KOPT-K1 (cell line): Measurements from ENCODE around the gene PLK4.
"Not testable (repeated sequence)": the region's sequence is repeated elsewhere in the genome, so short reads cannot be mapped to it uniquely, and the experiment has no call there.

Experiments used
- H3K27ac ChIP-seq: fragments of 200-600 bp; sonication (generic); 2 replicates; pipeline ENCODE4 v1.5.1; 2016; ENCODE audit warnings: antibody characterized with exemption, mild to moderate bottlenecking, low read depth, low read length; ENCODE audit not compliant: poor library complexity, severe bottlenecking
- H3K36me3 ChIP-seq: fragments of 200-600 bp; sonication (generic); 2 replicates; pipeline ENCODE4 v1.5.1; 2017; ENCODE audit warnings: antibody characterized with exemption, mild to moderate bottlenecking, low read length, moderate library complexity; ENCODE audit not compliant: insufficient read depth
- H3K9me3 ChIP-seq: fragments of 200-600 bp; sonication (generic); 2 replicates; pipeline ENCODE4 v1.5.1; 2017; ENCODE audit warnings: antibody characterized with exemption, low read length, mild to moderate bottlenecking; ENCODE audit not compliant: insufficient read depth, poor library complexity, severe bottlenecking

The PLK4 gene

GRCh38 chr4:127875791-127876190, 4.9 kb upstream of the PLK4 start:
- Histone ChIP-seq H3K9me3 (no peaks in the 10 kb centered on the region), H3K36me3 (no peaks in the 10 kb centered on the region), H3K27ac (no peak overlapping the region)

DNA sequence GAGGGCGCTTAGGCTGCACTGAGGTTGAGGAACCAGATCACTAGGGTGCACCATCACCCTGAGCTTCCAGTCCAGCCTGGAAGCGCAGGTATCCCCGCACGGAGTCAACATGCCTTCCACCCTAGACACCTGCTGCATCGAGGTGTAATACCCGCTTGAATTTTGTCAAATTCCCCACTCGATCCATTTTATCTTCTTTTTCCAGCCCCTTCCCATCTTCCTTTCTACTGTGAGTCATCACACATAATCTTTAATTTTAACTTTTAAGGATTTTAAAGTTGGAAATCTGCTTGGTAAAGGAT, 821 bp downstream of the PLK4 start:
- Histone ChIP-seq H3K27ac (peak overlapping the region; percentile 97), H3K9me3 (no peaks in the 10 kb centered on the region), H3K36me3 (peaks cover 50% of the 10 kb centered on the region)

- Histone ChIP-seq H3K36me3 (peaks cover 100% of the 10 kb centered on the region), H3K9me3 (no peaks in the 10 kb centered on the region), H3K27ac (no peak overlapping the region)
Measured at GRCh38 chr4:127888559-127888958, 7.9 kb downstream of the PLK4 start.

GRCh38 chr4:127889903-127890302, 9.2 kb downstream of the PLK4 start:
- Histone ChIP-seq H3K36me3 (peaks cover 100% of the 10 kb centered on the region), H3K27ac (no peak overlapping the region), H3K9me3 (no peaks in the 10 kb centered on the region)

DNA sequence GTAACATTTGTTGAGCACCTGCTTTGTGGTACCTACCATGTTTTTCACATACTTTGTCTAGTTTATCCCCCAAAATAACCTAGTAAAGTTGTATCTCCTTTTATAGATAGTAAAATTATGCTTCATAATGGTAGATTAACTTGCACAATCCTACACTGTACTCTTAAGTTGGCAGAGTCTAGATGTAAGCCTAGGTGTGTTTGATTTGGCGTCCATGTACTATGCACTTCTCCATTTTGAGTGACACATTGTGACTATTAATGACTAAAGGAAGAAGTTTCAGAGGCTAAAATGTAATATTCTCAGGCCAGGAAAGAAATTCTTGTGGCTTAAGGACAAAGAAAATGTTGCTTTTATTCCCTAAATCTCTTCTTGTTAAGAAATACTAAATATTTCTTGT, 15.4 kb downstream of the PLK4 start:
- Histone ChIP-seq H3K9me3 (peaks cover 9% of the 10 kb centered on the region), H3K36me3 (peaks cover 89% of the 10 kb centered on the region), H3K27ac (no peak overlapping the region)

GRCh38 chr4:127896528-127896927, 15.8 kb downstream of the PLK4 start:
- no peak overlapping the region for H3K27ac ChIP-seq
- peaks cover 85% of the 10 kb centered on the region for H3K36me3 ChIP-seq
- H3K9me3 ChIP-seq, result peaks cover 9% of the 10 kb centered on the region

DNA sequence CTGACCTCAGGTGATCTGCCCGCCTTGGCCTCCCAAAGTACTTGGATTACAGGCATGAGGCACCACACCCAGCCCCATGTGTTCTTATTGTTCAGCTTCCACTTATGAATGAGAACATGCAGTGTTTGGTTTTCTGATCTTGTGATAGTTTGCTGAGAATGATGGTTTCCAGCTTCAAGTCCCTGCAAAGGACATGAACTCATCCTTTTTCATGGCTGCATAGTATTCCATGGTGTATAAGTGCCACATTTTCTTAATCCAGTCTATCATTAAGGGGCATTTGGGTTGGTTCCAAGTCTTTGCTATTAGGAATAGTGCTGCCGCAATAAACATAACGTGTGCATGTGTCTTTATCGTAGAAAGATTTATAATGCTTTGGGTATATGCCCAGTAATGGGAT, 19.0 kb downstream of the PLK4 start:
- H3K36me3 ChIP-seq, result peaks cover 53% of the 10 kb centered on the region

GRCh38 chr4:127905029-127905428, 24.3 kb downstream of the PLK4 start:
- peaks cover 8% of the 10 kb centered on the region for H3K9me3 ChIP-seq
- H3K36me3 ChIP-seq, result 0 out of 2 replicates have a peak, but pooled peaks cover under 1% of the 10 kb centered on the region
- H3K27ac ChIP-seq, result no peak overlapping the region

More for the DNA sequence above, 19.0 kb downstream of the PLK4 start:
- not testable (repeated sequence) for H3K27ac ChIP-seq
- peaks cover 13% of the 10 kb centered on the region for H3K9me3 ChIP-seq

GRCh38 chr4:127916512-127916911, 35.8 kb downstream of the PLK4 start:
- peaks cover 40% of the 10 kb centered on the region for H3K36me3 ChIP-seq
- no peak overlapping the region for H3K27ac ChIP-seq
- H3K9me3 ChIP-seq, result no peaks in the 10 kb centered on the region

DNA sequence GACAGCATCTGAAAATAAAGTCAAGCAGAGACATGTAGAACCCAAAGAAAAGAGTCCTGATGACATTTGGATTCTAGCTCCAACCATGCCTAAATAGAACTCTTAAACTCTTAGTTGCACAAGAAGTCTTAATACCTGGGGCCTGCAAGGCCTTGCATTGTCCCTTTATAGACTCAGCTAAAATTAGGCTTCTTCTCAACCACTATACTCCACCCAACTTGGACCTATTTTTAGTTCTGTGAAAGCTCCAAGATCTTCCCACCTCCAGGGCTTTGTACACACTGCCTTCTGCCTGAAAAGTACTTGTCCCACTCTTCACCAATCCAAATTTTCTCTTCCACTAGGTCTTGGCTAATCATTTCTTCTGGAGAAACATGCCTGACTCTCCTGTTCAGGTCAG, 36.5 kb downstream of the PLK4 start:
- Histone ChIP-seq H3K36me3 (peaks cover 47% of the 10 kb centered on the region), H3K9me3 (no peaks in the 10 kb centered on the region), H3K27ac (no peak overlapping the region)

DNA sequence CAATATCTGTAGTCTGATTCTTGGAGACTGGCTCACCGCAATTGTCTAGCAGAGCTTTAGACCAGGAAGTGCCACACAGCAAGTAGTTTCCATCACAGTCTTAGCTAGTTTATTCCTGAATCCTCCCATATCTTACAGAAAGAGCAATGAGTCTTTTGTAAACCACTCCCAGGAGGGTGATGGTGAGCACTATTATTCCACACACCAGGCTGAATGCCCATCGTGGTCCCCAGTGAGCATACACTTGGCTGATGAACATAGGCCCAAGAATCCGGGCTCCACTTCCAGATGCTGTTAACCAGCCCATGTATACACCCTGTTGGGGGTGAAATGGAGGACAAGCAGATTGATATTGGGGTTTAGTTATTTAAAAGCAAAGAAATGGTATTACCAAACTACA, 39.8 kb downstream of the PLK4 start:
- H3K36me3 ChIP-seq, result peaks cover 49% of the 10 kb centered on the region
- H3K9me3 ChIP-seq, result no peaks in the 10 kb centered on the region
- H3K27ac ChIP-seq, result no peak overlapping the region

DNA sequence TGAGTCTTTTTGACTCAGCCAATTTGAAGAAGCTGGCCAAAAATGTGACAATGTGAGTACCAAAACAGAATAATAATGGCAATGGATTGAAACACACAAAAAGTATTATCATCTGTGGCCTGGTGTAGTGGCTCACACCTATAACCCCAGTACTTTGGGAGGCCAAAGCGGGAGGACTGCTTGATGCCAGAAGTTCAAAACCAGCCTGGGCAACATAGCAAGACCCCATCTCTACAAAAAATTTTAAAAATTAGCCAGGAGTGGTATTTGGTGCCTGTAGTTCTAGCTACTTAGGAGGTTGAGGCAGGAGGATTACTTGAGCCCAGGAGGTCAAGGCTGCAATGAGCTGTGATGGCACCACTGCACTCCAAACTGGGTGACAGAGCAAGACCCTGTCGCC, 41.5 kb downstream of the PLK4 start:
- H3K27ac ChIP-seq, result no peak overlapping the region
- H3K36me3 ChIP-seq, result peaks cover 60% of the 10 kb centered on the region
- peaks cover 5% of the 10 kb centered on the region for H3K9me3 ChIP-seq

- peaks cover 62% of the 10 kb centered on the region for H3K36me3 ChIP-seq
Measured at GRCh38 chr4:127925720-127926119, 45.0 kb downstream of the PLK4 start.

GRCh38 chr4:127930175-127930574, 49.5 kb downstream of the PLK4 start:
- H3K9me3 ChIP-seq, result peaks cover 5% of the 10 kb centered on the region
- no peak overlapping the region for H3K27ac ChIP-seq
- peaks cover 53% of the 10 kb centered on the region for H3K36me3 ChIP-seq

More at GRCh38 chr4:127925720-127926119, 45.0 kb downstream of the PLK4 start:
- not testable (repeated sequence) for H3K27ac ChIP-seq, H3K9me3 ChIP-seq

- peaks cover 40% of the 10 kb centered on the region for H3K36me3 ChIP-seq
Measured at GRCh38 chr4:127931836-127932235, 51.1 kb downstream of the PLK4 start.

GRCh38 chr4:127936974-127937373, 56.3 kb downstream of the PLK4 start:
- no peak overlapping the region for H3K27ac ChIP-seq
- H3K36me3 ChIP-seq, result peaks cover 26% of the 10 kb centered on the region
- H3K9me3 ChIP-seq, result no peaks in the 10 kb centered on the region

More at GRCh38 chr4:127931836-127932235, 51.1 kb downstream of the PLK4 start:
- H3K27ac ChIP-seq, H3K9me3 ChIP-seq: not testable (repeated sequence)
